ENCODE data around the gene ZMYND11.

GRCh38 chr10:232061-232460 is 96.8 kb downstream of the ZMYND11 start:
- no peak for TF ChIP-seq ZNF664 (tag by site-specific recombination; IDR thresholded peaks at IDR 0.05)
- no peak for TF ChIP-seq ZNF157 (tag by site-specific recombination; IDR thresholded peaks at IDR 0.05)
- TF ChIP-seq, protein P1, sequence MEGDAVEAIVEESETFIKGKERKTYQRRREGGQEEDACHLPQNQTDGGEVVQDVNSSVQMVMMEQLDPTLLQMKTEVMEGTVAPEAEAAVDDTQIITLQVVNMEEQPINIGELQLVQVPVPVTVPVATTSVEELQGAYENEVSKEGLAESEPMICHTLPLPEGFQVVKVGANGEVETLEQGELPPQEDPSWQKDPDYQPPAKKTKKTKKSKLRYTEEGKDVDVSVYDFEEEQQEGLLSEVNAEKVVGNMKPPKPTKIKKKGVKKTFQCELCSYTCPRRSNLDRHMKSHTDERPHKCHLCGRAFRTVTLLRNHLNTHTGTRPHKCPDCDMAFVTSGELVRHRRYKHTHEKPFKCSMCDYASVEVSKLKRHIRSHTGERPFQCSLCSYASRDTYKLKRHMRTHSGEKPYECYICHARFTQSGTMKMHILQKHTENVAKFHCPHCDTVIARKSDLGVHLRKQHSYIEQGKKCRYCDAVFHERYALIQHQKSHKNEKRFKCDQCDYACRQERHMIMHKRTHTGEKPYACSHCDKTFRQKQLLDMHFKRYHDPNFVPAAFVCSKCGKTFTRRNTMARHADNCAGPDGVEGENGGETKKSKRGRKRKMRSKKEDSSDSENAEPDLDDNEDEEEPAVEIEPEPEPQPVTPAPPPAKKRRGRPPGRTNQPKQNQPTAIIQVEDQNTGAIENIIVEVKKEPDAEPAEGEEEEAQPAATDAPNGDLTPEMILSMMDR (tag by site-specific recombination; IDR thresholded peaks at IDR 0.05), result no peak
- no peak for TF ChIP-seq ZNF155 (tag by site-specific recombination; IDR thresholded peaks at IDR 0.05)
- TF ChIP-seq ZNF175 (tag by site-specific recombination; IDR thresholded peaks at IDR 0.05), result no peak
- TF ChIP-seq ZNF449 (tag by site-specific recombination; IDR thresholded peaks at IDR 0.05), result no peak
- TF ChIP-seq ZNF19 (tag by site-specific recombination; IDR thresholded peaks at IDR 0.05; ENCODE audit: low read depth), result no peak
- TF ChIP-seq IKZF3 (tag by site-specific recombination; IDR thresholded peaks at IDR 0.05), result no peak
- no peak for TF ChIP-seq TCF7L2 (IDR thresholded peaks at IDR 0.05; ENCODE audit: borderline replicate concordance, low read depth, low read length)
- TF ChIP-seq YY1 (tag by site-specific recombination; IDR thresholded peaks at IDR 0.05), result no peak
- no peak for TF ChIP-seq ZNF24 (tag by site-specific recombination; IDR thresholded peaks at IDR 0.05)
- no peak for TF ChIP-seq ZNF239 (tag by site-specific recombination; IDR thresholded peaks at IDR 0.05)
